ENCODE measurements around the gene ELOVL1. TPM values are rescaled to one million over a fixed set of nuclear protein-coding genes. Genes with fewer than 3 reads are reported as not detected.
A peak's percentile ranks its signal among the peaks of the same experiment; 100 is the strongest.
"Not testable (repeated sequence)": the region's sequence is repeated elsewhere in the genome, so short reads cannot be mapped to it uniquely, and the experiment has no call there.

Gene ELOVL1
- total RNA-seq (ENCODE audit: unreplicated experiment) = 18.7 TPM
- long read RNA-seq, partial matches to known transcripts = 0 of 3 reads
- long read RNA-seq, other reads (novel, unspliced or antisense) = 1 of 3 reads

DNA sequence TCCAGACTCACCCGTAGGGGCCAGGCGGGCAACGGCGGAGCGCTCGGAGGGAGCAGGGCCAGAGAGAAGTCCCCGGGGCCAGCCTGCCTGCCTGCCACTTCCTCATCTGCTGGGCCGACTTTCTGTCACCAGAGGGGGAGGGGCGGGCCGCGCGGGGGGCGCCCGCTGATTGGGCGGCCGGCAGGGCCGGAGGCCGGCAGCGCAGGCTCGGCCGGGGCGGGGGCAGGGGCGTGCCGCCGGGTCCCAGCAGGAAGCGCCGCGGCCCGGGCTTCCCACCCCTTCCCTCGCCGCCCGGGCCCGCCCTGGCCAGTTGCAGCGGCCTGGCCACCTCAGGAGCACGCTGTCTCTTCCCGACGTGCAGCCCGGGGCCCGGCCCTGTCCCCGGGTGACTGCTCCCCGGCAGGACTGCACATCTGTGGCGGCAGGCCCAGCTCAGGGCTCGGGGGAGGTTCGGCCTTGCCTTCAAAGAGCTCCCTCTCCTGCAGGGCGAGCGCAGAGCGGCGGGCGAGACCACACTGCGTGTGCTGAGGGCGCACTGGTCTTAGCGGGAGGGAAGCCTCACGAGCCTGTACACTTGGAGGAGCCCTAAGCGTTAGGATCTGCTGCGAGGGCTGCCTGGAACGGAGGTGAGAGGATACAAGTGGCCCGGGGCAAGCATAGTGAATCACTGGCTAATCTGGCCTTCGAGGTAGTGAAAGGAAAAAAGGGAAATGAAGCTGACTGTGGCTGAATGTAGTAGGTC is at the start of gene ELOVL1:
Gene ELOVL1, minus strand, starts transcription at position 108 of the 742 bp plus-strand sequence. CDS start 2,402 bp downstream, outside the sequence.
- peak; percentile 95 for DNase-seq
- H3K9me3 Mint-ChIP-seq (ENCODE audit: unreplicated experiment) = peaks cover 4% of the 10 kb centered on the region
- TF ChIP-seq, protein P1, sequence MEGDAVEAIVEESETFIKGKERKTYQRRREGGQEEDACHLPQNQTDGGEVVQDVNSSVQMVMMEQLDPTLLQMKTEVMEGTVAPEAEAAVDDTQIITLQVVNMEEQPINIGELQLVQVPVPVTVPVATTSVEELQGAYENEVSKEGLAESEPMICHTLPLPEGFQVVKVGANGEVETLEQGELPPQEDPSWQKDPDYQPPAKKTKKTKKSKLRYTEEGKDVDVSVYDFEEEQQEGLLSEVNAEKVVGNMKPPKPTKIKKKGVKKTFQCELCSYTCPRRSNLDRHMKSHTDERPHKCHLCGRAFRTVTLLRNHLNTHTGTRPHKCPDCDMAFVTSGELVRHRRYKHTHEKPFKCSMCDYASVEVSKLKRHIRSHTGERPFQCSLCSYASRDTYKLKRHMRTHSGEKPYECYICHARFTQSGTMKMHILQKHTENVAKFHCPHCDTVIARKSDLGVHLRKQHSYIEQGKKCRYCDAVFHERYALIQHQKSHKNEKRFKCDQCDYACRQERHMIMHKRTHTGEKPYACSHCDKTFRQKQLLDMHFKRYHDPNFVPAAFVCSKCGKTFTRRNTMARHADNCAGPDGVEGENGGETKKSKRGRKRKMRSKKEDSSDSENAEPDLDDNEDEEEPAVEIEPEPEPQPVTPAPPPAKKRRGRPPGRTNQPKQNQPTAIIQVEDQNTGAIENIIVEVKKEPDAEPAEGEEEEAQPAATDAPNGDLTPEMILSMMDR (IDR thresholded peaks at IDR 0.05; ENCODE audit: partially characterized antibody, unreplicated experiment) = no peak
- H3K4me3 Mint-ChIP-seq (ENCODE audit: unreplicated experiment) = peak within 1 kb of the TSS; percentile 89
- peak within 1 kb of the TSS; percentile 82 for H3K27ac Mint-ChIP-seq (ENCODE audit: unreplicated experiment)
- peaks cover 5% of the 10 kb centered on the region for H3K27me3 Mint-ChIP-seq (ENCODE audit: unreplicated experiment)
- peaks cover 5% of the 10 kb centered on the region for H3K4me1 Mint-ChIP-seq (ENCODE audit: low read depth, unreplicated experiment)
- peaks cover 6% of the 10 kb centered on the region for H3K36me3 Mint-ChIP-seq (ENCODE audit: unreplicated experiment)

DNA sequence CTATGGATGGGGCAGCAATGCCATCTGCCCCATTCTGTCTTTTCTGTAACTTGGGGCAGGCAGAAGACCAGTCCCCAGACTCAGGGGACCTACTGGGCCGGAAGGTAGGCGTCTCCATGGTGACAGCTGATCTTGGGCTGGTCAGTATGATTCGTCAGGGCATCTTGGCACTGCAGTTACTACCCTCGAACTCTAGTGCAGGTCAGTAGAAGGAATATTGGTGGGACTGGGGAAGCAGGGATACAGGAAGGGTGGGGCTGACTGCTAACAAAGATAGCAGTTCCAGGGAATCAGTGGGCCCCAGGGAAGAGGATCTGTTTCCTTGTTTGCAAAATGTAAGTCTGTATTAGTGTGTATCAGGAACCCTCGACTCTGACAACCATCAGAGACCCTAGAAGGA is 48.1 kb upstream of the ELOVL1 start:
- H3K4me3 Mint-ChIP-seq (ENCODE audit: unreplicated experiment) = no peak overlapping the region

DNA sequence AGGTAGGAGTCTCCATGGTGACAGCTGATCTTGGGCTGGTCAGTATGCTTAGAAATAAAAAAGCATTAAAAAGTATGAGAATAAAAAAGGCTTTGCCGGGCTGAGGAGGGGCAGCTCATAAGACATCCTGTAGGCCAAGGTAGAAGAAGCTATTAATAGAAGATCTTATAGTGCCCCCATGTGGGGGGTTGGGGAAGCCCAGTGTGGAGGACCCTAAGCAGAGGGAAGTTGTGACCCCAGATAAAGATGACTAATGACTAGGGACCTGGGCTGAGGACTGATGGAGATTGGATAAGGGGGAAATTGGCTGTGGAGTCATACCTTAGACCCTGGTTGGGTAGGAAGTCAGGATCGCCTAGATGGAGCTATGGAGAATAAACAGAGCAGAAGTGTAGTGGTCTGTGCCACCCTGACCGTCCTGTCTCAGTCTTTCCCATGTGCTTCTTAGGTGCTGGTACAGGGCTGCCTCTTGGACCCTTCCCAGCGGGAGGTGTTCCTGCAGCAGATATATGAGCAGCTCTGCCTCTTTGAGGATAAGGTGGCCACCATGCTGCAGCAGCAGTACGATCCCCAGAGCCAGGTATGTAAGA is 46.9 kb upstream of the ELOVL1 start:
- no peaks in the 10 kb centered on the region for H3K36me3 Mint-ChIP-seq (ENCODE audit: unreplicated experiment)
- no peak overlapping the region for H3K27ac Mint-ChIP-seq (ENCODE audit: unreplicated experiment)
- H3K4me1 Mint-ChIP-seq (ENCODE audit: low read depth, unreplicated experiment) = no peaks in the 10 kb centered on the region
- TF ChIP-seq, protein P1 (IDR thresholded peaks at IDR 0.05; ENCODE audit: partially characterized antibody, unreplicated experiment) = peak; percentile 79
- DNase-seq = peak; percentile 75
- H3K9me3 Mint-ChIP-seq (ENCODE audit: unreplicated experiment) = no peaks in the 10 kb centered on the region
- H3K27me3 Mint-ChIP-seq (ENCODE audit: unreplicated experiment) = peaks cover 4% of the 10 kb centered on the region
- H3K4me3 Mint-ChIP-seq (ENCODE audit: unreplicated experiment) = no peak overlapping the region

More for the DNA sequence above, 48.1 kb upstream of the ELOVL1 start:
- Mint-ChIP-seq H3K4me1 (ENCODE audit: low read depth, unreplicated experiment) (no peaks in the 10 kb centered on the region), H3K27me3 (ENCODE audit: unreplicated experiment) (peaks cover 2% of the 10 kb centered on the region), H3K9me3 (ENCODE audit: unreplicated experiment) (no peaks in the 10 kb centered on the region), H3K27ac (ENCODE audit: unreplicated experiment) (no peak overlapping the region), H3K36me3 (ENCODE audit: unreplicated experiment) (no peaks in the 10 kb centered on the region)
- TF ChIP-seq, protein P1 (IDR thresholded peaks at IDR 0.05; ENCODE audit: partially characterized antibody, unreplicated experiment) = no peak
- DNase-seq = no peak

DNA sequence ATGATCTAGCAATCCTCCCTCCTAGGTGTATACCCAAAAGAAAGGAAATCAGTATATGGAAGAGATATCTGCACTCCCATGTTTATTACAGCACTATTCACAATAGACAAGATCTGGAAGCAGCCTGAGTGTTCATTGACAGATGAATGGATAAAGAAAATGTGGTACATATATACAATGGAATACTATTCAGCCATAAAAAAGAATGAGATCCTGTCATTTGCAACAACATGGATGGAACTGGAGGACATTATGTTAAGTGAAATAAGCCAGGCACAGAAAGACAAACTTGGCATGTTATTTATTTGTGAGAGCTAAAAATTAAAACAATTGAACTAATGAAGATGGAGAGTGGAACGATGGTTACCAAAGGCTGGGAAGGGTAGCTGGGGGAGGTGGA is 45.6 kb upstream of the ELOVL1 start:
- not testable (repeated sequence) for H3K9me3 Mint-ChIP-seq (ENCODE audit: unreplicated experiment); H3K27me3 Mint-ChIP-seq (ENCODE audit: unreplicated experiment); DNase-seq; H3K36me3 Mint-ChIP-seq (ENCODE audit: unreplicated experiment); H3K4me3 Mint-ChIP-seq (ENCODE audit: unreplicated experiment); H3K4me1 Mint-ChIP-seq (ENCODE audit: low read depth, unreplicated experiment); H3K27ac Mint-ChIP-seq (ENCODE audit: unreplicated experiment)

DNA sequence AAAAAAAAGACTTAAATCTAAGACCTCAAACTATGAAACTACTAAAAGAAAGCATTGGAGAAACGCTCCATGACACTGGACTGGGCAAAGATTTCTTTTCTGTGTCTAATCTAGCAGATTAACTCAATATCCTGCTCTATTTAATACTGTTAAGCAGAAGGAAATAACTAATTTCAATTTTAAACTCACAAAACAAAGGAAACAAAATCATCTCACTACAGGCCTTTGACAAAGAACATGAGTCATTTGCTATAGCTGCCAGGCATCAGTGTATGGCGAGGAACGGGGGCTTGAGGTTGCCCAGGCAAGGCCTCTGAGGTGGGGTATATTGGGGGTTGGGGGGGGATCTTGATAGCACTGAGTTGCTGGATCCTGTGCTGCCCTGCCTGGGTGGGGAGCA is 42.8 kb upstream of the ELOVL1 start:
- peaks cover 10% of the 10 kb centered on the region for H3K36me3 Mint-ChIP-seq (ENCODE audit: unreplicated experiment)
- no peak overlapping the region for H3K27ac Mint-ChIP-seq (ENCODE audit: unreplicated experiment)
- TF ChIP-seq, protein P1 (IDR thresholded peaks at IDR 0.05; ENCODE audit: partially characterized antibody, unreplicated experiment) = no peak
- no peaks in the 10 kb centered on the region for H3K4me1 Mint-ChIP-seq (ENCODE audit: low read depth, unreplicated experiment)
- DNase-seq = no peak
- no peaks in the 10 kb centered on the region for H3K9me3 Mint-ChIP-seq (ENCODE audit: unreplicated experiment)
- peaks cover 4% of the 10 kb centered on the region for H3K27me3 Mint-ChIP-seq (ENCODE audit: unreplicated experiment)
- H3K4me3 Mint-ChIP-seq (ENCODE audit: unreplicated experiment) = no peak overlapping the region

All from glutamatergic neuron (in vitro differentiated cells).